ENCODE data around the gene SART3.

- TF ChIP-seq POLR2A (IDR thresholded peaks at IDR 0.05; ENCODE audit: low read depth, low read length) (no peak), POLR2AphosphoS5 (IDR thresholded peaks at IDR 0.05; ENCODE audit: low read depth, low read length) (no peak), TAF1 (IDR thresholded peaks at IDR 0.05; ENCODE audit: borderline replicate concordance, low read depth, low read length) (no peak)
Observed at GRCh38 chr12:108607981-108608600, 47.1 kb upstream of the SART3 start.

Data from GM12892 (cell line).